ENCODE data around the gene FAM184A. TPM values are rescaled to one million over a fixed set of nuclear protein-coding genes. Genes with fewer than 3 reads are reported as not detected.
"Not testable (repeated sequence)": the region's sequence is repeated elsewhere in the genome, so short reads cannot be mapped to it uniquely, and the experiment has no call there.

Gene FAM184A
- total RNA-seq, 2 experiments from 2014 or later = 3.0 TPM

GRCh38 chr6:119035459-119035858 lies 43.0 kb downstream of the FAM184A start:
- ATAC-seq (ENCODE audit: low read depth) = no peak
- H3K4me1 Mint-ChIP-seq = no peaks in the 10 kb centered on the region
- no peak overlapping the region for H3K4me3 Mint-ChIP-seq
- no peak overlapping the region for H3K27ac Mint-ChIP-seq
- peaks cover 1% of the 10 kb centered on the region for H3K36me3 Mint-ChIP-seq
- no peak for DNase-seq
- peaks cover 5% of the 10 kb centered on the region for H3K27me3 Mint-ChIP-seq
- no peaks in the 10 kb centered on the region for H3K9me3 Mint-ChIP-seq
- POLR2A ChIA-PET = no interaction called here

- DNase-seq (no peak), ATAC-seq (ENCODE audit: low read depth) (no peak)
- no peak overlapping the region for H3K27ac Mint-ChIP-seq
- H3K27me3 Mint-ChIP-seq = peaks cover 5% of the 10 kb centered on the region
- peaks cover 1% of the 10 kb centered on the region for H3K36me3 Mint-ChIP-seq
- H3K9me3 Mint-ChIP-seq = no peaks in the 10 kb centered on the region
- no peak overlapping the region for H3K4me3 Mint-ChIP-seq
- no peaks in the 10 kb centered on the region for H3K4me1 Mint-ChIP-seq
- POLR2A ChIA-PET = no interaction called here
These were observed 43.5 kb downstream of the FAM184A start for GRCh38 chr6:119034827-119035458.

- Mint-ChIP-seq H3K4me1 (no peaks in the 10 kb centered on the region), H3K4me3 (no peak overlapping the region), H3K27me3 (peaks cover 5% of the 10 kb centered on the region), H3K27ac (no peak overlapping the region), H3K9me3 (no peaks in the 10 kb centered on the region), H3K36me3 (peaks cover 1% of the 10 kb centered on the region)
- DNase-seq (no peak), ATAC-seq (ENCODE audit: low read depth) (no peak)
- POLR2A ChIA-PET = no interaction called here
These were observed 46.0 kb downstream of the FAM184A start for GRCh38 chr6:119032428-119032827.

GRCh38 chr6:119030759-119031158 lies 47.7 kb downstream of the FAM184A start:
- ATAC-seq (ENCODE audit: low read depth) = no peak
- Mint-ChIP-seq H3K9me3 (no peaks in the 10 kb centered on the region), H3K27me3 (peaks cover 4% of the 10 kb centered on the region), H3K36me3 (no peaks in the 10 kb centered on the region), H3K4me1 (no peaks in the 10 kb centered on the region), H3K27ac (no peak overlapping the region), H3K4me3 (no peak overlapping the region)
- POLR2A ChIA-PET = no interaction called here
- no peak for DNase-seq

GRCh38 chr6:119028091-119028490 lies 50.4 kb downstream of the FAM184A start:
- Mint-ChIP-seq H3K9me3 (no peaks in the 10 kb centered on the region), H3K4me1 (no peaks in the 10 kb centered on the region), H3K4me3 (no peak overlapping the region), H3K27me3 (no peaks in the 10 kb centered on the region), H3K36me3 (no peaks in the 10 kb centered on the region), H3K27ac (no peak overlapping the region)
- DNase-seq (no peak), ATAC-seq (ENCODE audit: low read depth) (no peak)
- POLR2A ChIA-PET = no interaction called here

GRCh38 chr6:119027465-119027864 lies 51.0 kb downstream of the FAM184A start:
- Mint-ChIP-seq H3K9me3 (no peaks in the 10 kb centered on the region), H3K27me3 (no peaks in the 10 kb centered on the region), H3K4me3 (no peak overlapping the region), H3K4me1 (no peaks in the 10 kb centered on the region), H3K36me3 (no peaks in the 10 kb centered on the region), H3K27ac (no peak overlapping the region)
- POLR2A ChIA-PET = no interaction called here
- DNase-seq (no peak), ATAC-seq (ENCODE audit: low read depth) (no peak)

- H3K27ac Mint-ChIP-seq = no peak overlapping the region
- H3K9me3 Mint-ChIP-seq = no peaks in the 10 kb centered on the region
- DNase-seq (no peak), ATAC-seq (ENCODE audit: low read depth) (no peak)
- H3K36me3 Mint-ChIP-seq = no peaks in the 10 kb centered on the region
- POLR2A ChIA-PET = no interaction called here
- no peaks in the 10 kb centered on the region for H3K4me1 Mint-ChIP-seq
- no peak overlapping the region for H3K4me3 Mint-ChIP-seq
- H3K27me3 Mint-ChIP-seq = no peaks in the 10 kb centered on the region
These were observed 51.6 kb downstream of the FAM184A start for GRCh38 chr6:119026822-119027221.

- no peaks in the 10 kb centered on the region for H3K27me3 Mint-ChIP-seq
- no peaks in the 10 kb centered on the region for H3K36me3 Mint-ChIP-seq
- peaks cover under 1% of the 10 kb centered on the region for H3K4me1 Mint-ChIP-seq
- no peak overlapping the region for H3K27ac Mint-ChIP-seq
- POLR2A ChIA-PET = no interaction called here
- no peaks in the 10 kb centered on the region for H3K9me3 Mint-ChIP-seq
- no peak overlapping the region for H3K4me3 Mint-ChIP-seq
- DNase-seq (no peak), ATAC-seq (ENCODE audit: low read depth) (no peak)
These were observed 52.7 kb downstream of the FAM184A start for GRCh38 chr6:119025793-119026192.

- Mint-ChIP-seq H3K9me3 (no peaks in the 10 kb centered on the region), H3K27me3 (no peaks in the 10 kb centered on the region), H3K4me1 (peaks cover 3% of the 10 kb centered on the region), H3K4me3 (no peak overlapping the region), H3K36me3 (no peaks in the 10 kb centered on the region), H3K27ac (no peak overlapping the region)
- DNase-seq = no peak
- POLR2A ChIA-PET = no interaction called here
- ATAC-seq (ENCODE audit: low read depth) = no peak
These were observed 54.4 kb downstream of the FAM184A start for GRCh38 chr6:119024111-119024510.

GRCh38 chr6:119022796-119023195 lies 55.7 kb downstream of the FAM184A start:
- DNase-seq = no peak
- POLR2A ChIA-PET = no interaction called here
- Mint-ChIP-seq H3K36me3 (no peaks in the 10 kb centered on the region), H3K4me3 (no peak overlapping the region), H3K27me3 (no peaks in the 10 kb centered on the region), H3K9me3 (no peaks in the 10 kb centered on the region), H3K27ac (no peak overlapping the region), H3K4me1 (peaks cover 3% of the 10 kb centered on the region)
- ATAC-seq (ENCODE audit: low read depth) = no peak

GRCh38 chr6:119020597-119021561 lies 57.6 kb downstream of the FAM184A start:
- Mint-ChIP-seq H3K4me1 (peaks cover 3% of the 10 kb centered on the region), H3K27me3 (no peaks in the 10 kb centered on the region), H3K36me3 (peaks cover 2% of the 10 kb centered on the region), H3K9me3 (no peaks in the 10 kb centered on the region), H3K27ac (no peak overlapping the region), H3K4me3 (no peak overlapping the region)
- DNase-seq (no peak), ATAC-seq (ENCODE audit: low read depth) (no peak)
- POLR2A ChIA-PET = no interaction called here

GRCh38 chr6:119015165-119015564 lies 63.3 kb downstream of the FAM184A start:
- H3K9me3 Mint-ChIP-seq; H3K36me3 Mint-ChIP-seq; H3K4me1 Mint-ChIP-seq; H3K4me3 Mint-ChIP-seq; DNase-seq; H3K27ac Mint-ChIP-seq; H3K27me3 Mint-ChIP-seq; ATAC-seq (ENCODE audit: low read depth); POLR2A ChIA-PET: not testable (repeated sequence)

- no peaks in the 10 kb centered on the region for H3K4me1 Mint-ChIP-seq
- peaks cover 5% of the 10 kb centered on the region for H3K9me3 Mint-ChIP-seq
- DNase-seq (no peak), ATAC-seq (ENCODE audit: low read depth) (no peak)
- no peak overlapping the region for H3K27ac Mint-ChIP-seq
- H3K36me3 Mint-ChIP-seq = peaks cover 14% of the 10 kb centered on the region
- no peak overlapping the region for H3K4me3 Mint-ChIP-seq
- H3K27me3 Mint-ChIP-seq = no peaks in the 10 kb centered on the region
- POLR2A ChIA-PET = no interaction called here
These were observed 65.9 kb downstream of the FAM184A start for GRCh38 chr6:119012521-119012920.

GRCh38 chr6:119009266-119009665 lies 69.2 kb downstream of the FAM184A start:
- H3K27me3 Mint-ChIP-seq; DNase-seq; POLR2A ChIA-PET; H3K4me3 Mint-ChIP-seq; H3K4me1 Mint-ChIP-seq; H3K27ac Mint-ChIP-seq; H3K9me3 Mint-ChIP-seq; ATAC-seq (ENCODE audit: low read depth): not testable (repeated sequence)
- peaks cover 11% of the 10 kb centered on the region for H3K36me3 Mint-ChIP-seq

Data from activated naive CD8-positive, alpha-beta T cell treated with anti-CD3 and anti-CD28 coated beads, Interleukin-2, amount 10 ng/mL, durations not matched to agents 7 days and 5 days (primary cell).